ENCODE measurements around the gene AKR7A3. TPM values are rescaled to one million over a fixed set of nuclear protein-coding genes. Genes with fewer than 3 reads are reported as not detected.
"Not testable (repeated sequence)": the region's sequence is repeated elsewhere in the genome, so short reads cannot be mapped to it uniquely, and the experiment has no call there.

Gene AKR7A3
- total RNA-seq, 6 experiments from 2014 or later: 58.1 to 169 (median 130) TPM

GRCh38 chr1:19305880-19306279, 17.3 kb upstream of the AKR7A3 start:
- peaks cover 7 to 48% (median 19%) of the 10 kb centered on the region in 4 donors for H3K36me3 ChIP-seq
- no peaks in the 10 kb centered on the region for H3K9me3 ChIP-seq
- DNase-seq (no peak), ATAC-seq (no peak)
- H3K4me3 ChIP-seq: no peak overlapping the region
- H3K27ac ChIP-seq: no peak overlapping the region
- H3K27me3 ChIP-seq: no peaks in the 10 kb centered on the region
- intact Hi-C loops (cut with DNase I): no loop called here
- TF ChIP-seq, protein P1, sequence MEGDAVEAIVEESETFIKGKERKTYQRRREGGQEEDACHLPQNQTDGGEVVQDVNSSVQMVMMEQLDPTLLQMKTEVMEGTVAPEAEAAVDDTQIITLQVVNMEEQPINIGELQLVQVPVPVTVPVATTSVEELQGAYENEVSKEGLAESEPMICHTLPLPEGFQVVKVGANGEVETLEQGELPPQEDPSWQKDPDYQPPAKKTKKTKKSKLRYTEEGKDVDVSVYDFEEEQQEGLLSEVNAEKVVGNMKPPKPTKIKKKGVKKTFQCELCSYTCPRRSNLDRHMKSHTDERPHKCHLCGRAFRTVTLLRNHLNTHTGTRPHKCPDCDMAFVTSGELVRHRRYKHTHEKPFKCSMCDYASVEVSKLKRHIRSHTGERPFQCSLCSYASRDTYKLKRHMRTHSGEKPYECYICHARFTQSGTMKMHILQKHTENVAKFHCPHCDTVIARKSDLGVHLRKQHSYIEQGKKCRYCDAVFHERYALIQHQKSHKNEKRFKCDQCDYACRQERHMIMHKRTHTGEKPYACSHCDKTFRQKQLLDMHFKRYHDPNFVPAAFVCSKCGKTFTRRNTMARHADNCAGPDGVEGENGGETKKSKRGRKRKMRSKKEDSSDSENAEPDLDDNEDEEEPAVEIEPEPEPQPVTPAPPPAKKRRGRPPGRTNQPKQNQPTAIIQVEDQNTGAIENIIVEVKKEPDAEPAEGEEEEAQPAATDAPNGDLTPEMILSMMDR (IDR thresholded peaks at IDR 0.05): no peak
- no peak for TF ChIP-seq POLR2A (IDR thresholded peaks at IDR 0.05)
- peaks cover 0 to 3% (median under 1%) of the 10 kb centered on the region in 4 donors for H3K4me1 ChIP-seq
- 88% methylated on average over 1 of the region's 11 CpGs for WGBS (ENCODE audit: insufficient coverage, low coverage, low lambda C conversion rate, missing lambda C conversion rate)

- ATAC-seq; H3K9me3 ChIP-seq; H3K4me1 ChIP-seq; H3K4me3 ChIP-seq; H3K27me3 ChIP-seq; H3K27ac ChIP-seq; intact Hi-C loops (cut with DNase I); DNase-seq: not testable (repeated sequence)
- peaks cover 7 to 48% (median 19%) of the 10 kb centered on the region in 4 donors for H3K36me3 ChIP-seq
- WGBS (ENCODE audit: insufficient coverage, low coverage, low lambda C conversion rate, missing lambda C conversion rate): 100% methylated on average over 1 of the region's 10 CpGs
Observed at GRCh38 chr1:19304081-19304480, 15.5 kb upstream of the AKR7A3 start.

GRCh38 chr1:19300211-19300610, 11.6 kb upstream of the AKR7A3 start:
- intact Hi-C loops (cut with DNase I): no loop called here
- Histone ChIP-seq H3K36me3 (peaks cover 7 to 23% (median 9%) of the 10 kb centered on the region in 4 donors), H3K27ac (no peak overlapping the region), H3K9me3 (peaks cover 0 to 1% (median 0%) of the 10 kb centered on the region in 4 donors), H3K4me3 (no peak overlapping the region), H3K4me1 (no peaks in the 10 kb centered on the region), H3K27me3 (no peaks in the 10 kb centered on the region)
- no peak for DNase-seq
- ATAC-seq: no peak
- TF ChIP-seq, protein P1 (IDR thresholded peaks at IDR 0.05): no peak
- no peak for TF ChIP-seq POLR2A (IDR thresholded peaks at IDR 0.05)
- WGBS (ENCODE audit: insufficient coverage, low coverage, low lambda C conversion rate, missing lambda C conversion rate): no CpG with 5 or more reads among the region's 2 CpGs

GRCh38 chr1:19294638-19295037, 6.1 kb upstream of the AKR7A3 start:
- Histone ChIP-seq H3K27ac (no peak overlapping the region), H3K9me3 (peaks cover 0 to 15% (median 7%) of the 10 kb centered on the region in 4 donors), H3K4me3 (no peak overlapping the region), H3K27me3 (no peaks in the 10 kb centered on the region), H3K36me3 (no peaks in the 10 kb centered on the region), H3K4me1 (peaks cover 0 to 3% (median 0%) of the 10 kb centered on the region in 4 donors)
- no peak for ATAC-seq
- intact Hi-C loops (cut with DNase I): no loop called here
- DNase-seq: no peak
- TF ChIP-seq, protein P1 (IDR thresholded peaks at IDR 0.05): no peak
- TF ChIP-seq POLR2A (IDR thresholded peaks at IDR 0.05): no peak
- 100% methylated on average over 1 of the region's 2 CpGs for WGBS (ENCODE audit: insufficient coverage, low coverage, low lambda C conversion rate, missing lambda C conversion rate)

- Histone ChIP-seq H3K27ac (peak overlapping the region; percentile 61 to 78 (median 78)), H3K9me3 (peaks cover 0 to 4% (median under 1%) of the 10 kb centered on the region in 4 donors), H3K4me1 (peaks cover 0 to 19% (median 8%) of the 10 kb centered on the region in 4 donors), H3K27me3 (no peaks in the 10 kb centered on the region), H3K4me3 (peak overlapping the region; percentile 51 to 66 (median 63)), H3K36me3 (peaks cover 0 to 9% (median under 1%) of the 10 kb centered on the region in 4 donors)
- 17% methylated on average over 2 of the region's 2 CpGs for WGBS (ENCODE audit: insufficient coverage, low coverage, low lambda C conversion rate, missing lambda C conversion rate)
- DNase-seq (no peak), ATAC-seq (peak; percentile 16 to 35 (median 20))
- TF ChIP-seq, protein P1 (IDR thresholded peaks at IDR 0.05): no peak
- no peak for TF ChIP-seq POLR2A (IDR thresholded peaks at IDR 0.05)
- intact Hi-C loops (cut with DNase I): no loop called here
Observed at GRCh38 chr1:19289244-19289643, 674 bp upstream of the AKR7A3 start.

Data from right lobe of liver (tissue), 6 donors.